HepG2 (cell line): ENCODE measurements around the gene RNF208. TPM values are rescaled to one million over a fixed set of nuclear protein-coding genes. Genes with fewer than 3 reads are reported as not detected.

ENCODE experiments used
- CBFB ChIP-seq: sonication (generic); formaldehyde crosslinking; IDR thresholded peaks from 2 replicates; pipeline ENCODE4 v1.4.0; 2020; ENCODE audit warnings: missing genetic modification reagents
- CREB3 ChIP-seq: sonication (generic); formaldehyde crosslinking; IDR thresholded peaks from 2 replicates; pipeline ENCODE4 v1.5.0; 2020; ENCODE audit warnings: missing genetic modification reagents
- EED ChIP-seq: sonication (generic); formaldehyde crosslinking; IDR thresholded peaks from 2 replicates; pipeline ENCODE4 v1.5.0; 2020; ENCODE audit warnings: mild to moderate bottlenecking, missing genetic modification reagents
- GABPB1 ChIP-seq: IDR thresholded peaks from 2 replicates; pipeline ENCODE4 v1.6.1; 2016; ENCODE audit warnings: mild to moderate bottlenecking, missing genetic modification reagents, moderate library complexity, missing compliant biosample characterization
- HNRNPL ChIP-seq: fragments of 200-400 bp; formaldehyde crosslinking; IDR thresholded peaks from 2 replicates; pipeline ENCODE4 v1.6.1; 2017; ENCODE audit warnings: mild to moderate bottlenecking, low read depth, low read length
- IRF9 ChIP-seq: sonication (generic); formaldehyde crosslinking; IDR thresholded peaks from 2 replicates; pipeline ENCODE4 v1.8.0; 2022; ENCODE audit warnings: missing genetic modification reagents, mild to moderate bottlenecking, borderline replicate concordance
- LCORL ChIP-seq, 2 experiments: fragments of 450-650 bp in 1 of 2; sonication (generic) in 1 of 2; formaldehyde crosslinking in 1 of 2; IDR thresholded peaks; 2 replicates each; pipeline versions ENCODE4 v1.5.0 to v1.6.1; 2017 to 2020; ENCODE audit warnings: antibody characterized with exemption in 1 of 2, missing genetic modification reagents in 1 of 2
- MAX ChIP-seq: IDR thresholded peaks from 2 replicates; pipeline ENCODE4 v1.6.1; 2012; ENCODE audit warnings: inconsistent platforms
- RBFOX2 ChIP-seq: fragments of 200-400 bp; formaldehyde crosslinking; IDR thresholded peaks from 2 replicates; pipeline ENCODE4 v1.6.1; 2017; ENCODE audit warnings: low read depth, mild to moderate bottlenecking, low read length
- RFX3 ChIP-seq: IDR thresholded peaks from 2 replicates; pipeline ENCODE4 v1.6.1; 2016; ENCODE audit warnings: missing biosample characterization, missing genetic modification reagents
- TBL1XR1 ChIP-seq: fragments of 150-350 bp; IDR thresholded peaks from 2 replicates; pipeline ENCODE4 v1.6.1; 2014; ENCODE audit warnings: borderline replicate concordance, low read length; ENCODE audit not compliant: partially characterized antibody
- TMF1 ChIP-seq: sonication (generic); formaldehyde crosslinking; IDR thresholded peaks from 2 replicates; pipeline ENCODE4 v1.8.1; 2022; ENCODE audit warnings: low read depth, missing genetic modification reagents
- ZBTB7A ChIP-seq: sonication (generic); formaldehyde crosslinking; IDR thresholded peaks from 2 replicates; pipeline ENCODE4 v1.8.0; 2022; ENCODE audit warnings: mild to moderate bottlenecking, missing genetic modification reagents
- ZMAT3 ChIP-seq: sonication (generic); formaldehyde crosslinking; conservative IDR thresholded peaks from 2 replicates; pipeline ENCODE4 v1.7.0; 2021; ENCODE audit warnings: missing genetic modification reagents
- ZNF318 ChIP-seq: sonication (generic); formaldehyde crosslinking; IDR thresholded peaks from 2 replicates; pipeline ENCODE4 v1.4.0; 2020; ENCODE audit warnings: mild to moderate bottlenecking, missing genetic modification reagents
- ZNF446 ChIP-seq: sonication (generic); formaldehyde crosslinking; IDR thresholded peaks from 2 replicates; pipeline ENCODE4 v1.5.0; 2020; ENCODE audit warnings: mild to moderate bottlenecking, missing genetic modification reagents
- ZNF468 ChIP-seq: sonication (generic); formaldehyde crosslinking; IDR thresholded peaks from 2 replicates; pipeline ENCODE4 v1.8.0; 2022; ENCODE audit warnings: mild to moderate bottlenecking, moderate library complexity, missing genetic modification reagents
- ZNF530 ChIP-seq: sonication (generic); formaldehyde crosslinking; IDR thresholded peaks from 2 replicates; pipeline ENCODE4 v1.5.0; 2020; ENCODE audit warnings: low read depth, mild to moderate bottlenecking, missing genetic modification reagents
- ZNF772 ChIP-seq: sonication (generic); formaldehyde crosslinking; IDR thresholded peaks from 2 replicates; pipeline ENCODE4 v1.5.0; 2020; ENCODE audit warnings: mild to moderate bottlenecking, missing genetic modification reagents
- polyA plus RNA-seq, 8 experiments: library from polyadenylated mRNA; depleted of rRNA in 3 of 8; stranded (reverse) in 7 of 8; unstranded in 1 of 8; fragments of >200 nt; fragmentation: Illumina TruSeq in 4 of 8; extraction: Trizol in 4 of 8; gene quantifications; 2 replicates each; pipeline versions ENCODE4 v1.2.1 to v1.2.3, GENCODE V29; 2011 to 2016; ENCODE audit warnings: low read depth in 4 of 8, missing spikeins in 1 of 8, mixed read lengths in 1 of 8; ENCODE audit not compliant: insufficient read depth in 1 of 8
- total RNA-seq, 5 experiments: library from RNA; depleted of rRNA; stranded (reverse); fragments of >200 nt; fragmentation: Illumina TruSeq; extraction: Trizol; gene quantifications; 2 replicates each; pipeline ENCODE4 v1.2.3, GENCODE V29; 2016; ENCODE audit warnings: low read depth in 1 of 5

The RNF208 gene
- total and polyA plus RNA-seq, 2 of the 13 experiments (the other 11 are each of a cell fraction or from before 2014, with no cell fraction given): 1.6 to 2.1 TPM

GRCh38 chr9:137222190-137223077, at the start of gene RNF208 (continued):
- TF ChIP-seq LCORL (IDR thresholded peaks at IDR 0.05): no peak
- peak; percentile 40; the same call in 1 of the 2 replicates for TF ChIP-seq LCORL (CRISPR knock-in tag; IDR thresholded peaks at IDR 0.05)
- TF ChIP-seq CREB3: no peak
- no peak for TF ChIP-seq ZNF468 (CRISPR knock-in tag)
- no peak for TF ChIP-seq RFX3 (CRISPR knock-in tag)
- TF ChIP-seq MAX: no peak
- TF ChIP-seq HNRNPL: 0 out of 2 replicates have a peak, but pooled peaks have one; percentile 35
- TF ChIP-seq ZNF318 (CRISPR knock-in tag): no peak
- TF ChIP-seq ZNF446 (CRISPR knock-in tag): no peak
- no peak for TF ChIP-seq IRF9 (CRISPR knock-in tag)
- peak; percentile 48; the same call in 1 of the 2 replicates for TF ChIP-seq ZNF772 (CRISPR knock-in tag)
- peak; percentile 83; the same call in 1 of the 2 replicates for TF ChIP-seq EED
- TF ChIP-seq ZNF530 (CRISPR knock-in tag): no peak
- TF ChIP-seq RBFOX2: peak; percentile 60
- 0 out of 2 replicates have a peak, but pooled peaks have one; percentile 28 for TF ChIP-seq TMF1 (CRISPR knock-in tag)
- 0 out of 2 replicates have a peak, but pooled peaks have one; percentile 28 for TF ChIP-seq ZBTB7A (CRISPR knock-in tag)
- 0 out of 2 replicates have a peak, but pooled peaks have one; percentile 25 for TF ChIP-seq ZMAT3
- TF ChIP-seq TBL1XR1: no peak
- 0 out of 2 replicates have a peak, but pooled peaks have one; percentile 18 for TF ChIP-seq CBFB (CRISPR knock-in tag)
- peak; percentile 63; the same call in 1 of the 2 replicates for TF ChIP-seq GABPB1 (CRISPR knock-in tag)
